Measurements from ENCODE around the gene ABHD2.

Gene ABHD2

GRCh38 chr15:89150762-89151664 lies 62.8 kb downstream of the ABHD2 start:
- DNase-seq (ENCODE audit: low read depth) = no peak
- no peak overlapping the region for H3K4me3 ChIP-seq (ENCODE audit: low read length)
- TF ChIP-seq CTCF (IDR thresholded peaks at IDR 0.05; ENCODE audit: insufficient read depth, low read depth, low read length, missing control alignments) = no peak

GRCh38 chr15:89155122-89155521 lies 66.9 kb downstream of the ABHD2 start:
- TF ChIP-seq CTCF (IDR thresholded peaks at IDR 0.05; ENCODE audit: insufficient read depth, low read depth, low read length, missing control alignments) = no peak
- H3K4me3 ChIP-seq (ENCODE audit: low read length) = no peak overlapping the region
- DNase-seq (ENCODE audit: low read depth) = no peak

GRCh38 chr15:89155656-89156055 lies 67.4 kb downstream of the ABHD2 start:
- H3K4me3 ChIP-seq (ENCODE audit: low read length) = no peak overlapping the region
- no peak for DNase-seq (ENCODE audit: low read depth)
- TF ChIP-seq CTCF (IDR thresholded peaks at IDR 0.05; ENCODE audit: insufficient read depth, low read depth, low read length, missing control alignments) = no peak

- no peak overlapping the region for H3K4me3 ChIP-seq (ENCODE audit: low read length)
- no peak for TF ChIP-seq CTCF (IDR thresholded peaks at IDR 0.05; ENCODE audit: insufficient read depth, low read depth, low read length, missing control alignments)
- no peak for DNase-seq (ENCODE audit: low read depth)
Measured at GRCh38 chr15:89157061-89157460, 68.8 kb downstream of the ABHD2 start.

GRCh38 chr15:89157918-89158564 lies 69.8 kb downstream of the ABHD2 start:
- no peak overlapping the region for H3K4me3 ChIP-seq (ENCODE audit: low read length)
- no peak for DNase-seq (ENCODE audit: low read depth)
- no peak for TF ChIP-seq CTCF (IDR thresholded peaks at IDR 0.05; ENCODE audit: insufficient read depth, low read depth, low read length, missing control alignments)

- no peak for DNase-seq (ENCODE audit: low read depth)
- TF ChIP-seq CTCF (IDR thresholded peaks at IDR 0.05; ENCODE audit: insufficient read depth, low read depth, low read length, missing control alignments) = no peak
Measured at GRCh38 chr15:89161666-89162065, 73.4 kb downstream of the ABHD2 start.

More at GRCh38 chr15:89161666-89162065, 73.4 kb downstream of the ABHD2 start:
- H3K4me3 ChIP-seq (ENCODE audit: low read length) = no peak overlapping the region
